Measurements from ENCODE around the gene BLM.
"Not testable (repeated sequence)": the region's sequence is repeated elsewhere in the genome, so short reads cannot be mapped to it uniquely, and the experiment has no call there.

The BLM gene

DNA sequence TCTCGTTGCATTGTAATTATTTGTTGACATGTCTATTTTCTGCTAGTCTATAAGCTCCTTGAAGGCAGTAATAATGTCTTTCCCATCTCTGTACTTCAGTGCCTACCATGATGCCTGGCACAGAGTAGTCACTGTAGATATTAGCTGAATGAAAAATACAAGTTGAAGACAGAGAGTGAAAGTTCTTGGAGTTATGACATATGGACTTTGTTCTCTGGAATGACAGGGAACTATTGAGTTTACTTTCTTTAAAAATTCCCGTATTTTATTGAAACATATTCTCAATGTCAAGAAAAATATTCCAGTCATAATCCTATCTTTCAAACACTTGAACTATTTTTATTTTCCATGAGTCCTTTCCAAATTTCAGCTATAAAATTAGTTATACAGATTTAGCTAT, 3.0 kb downstream of the BLM start:
- DNase-seq = no peak
- intact Hi-C loops (cut with DNase I) = no loop called here

DNA sequence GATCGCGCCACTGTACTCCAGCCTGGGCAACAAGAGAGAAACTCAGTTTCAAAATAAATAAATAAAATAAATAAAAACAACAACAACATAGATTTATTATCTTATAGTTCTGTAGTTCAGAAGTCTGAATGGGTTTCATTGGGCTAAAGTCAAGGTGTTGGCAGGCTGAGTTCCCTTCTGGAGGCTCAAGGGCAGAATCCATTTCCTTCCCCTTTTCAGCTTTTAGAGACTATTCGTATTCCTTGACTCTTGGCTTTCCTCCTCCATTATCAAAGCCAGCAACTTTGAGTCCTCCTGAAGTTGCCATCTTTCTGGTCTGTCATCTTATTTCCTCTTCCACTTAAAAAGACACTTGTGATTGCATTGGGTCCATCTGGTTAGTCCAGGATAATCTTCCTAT, 12.1 kb downstream of the BLM start:
- DNase-seq = no peak
- intact Hi-C loops (cut with DNase I) = no loop called here

DNA sequence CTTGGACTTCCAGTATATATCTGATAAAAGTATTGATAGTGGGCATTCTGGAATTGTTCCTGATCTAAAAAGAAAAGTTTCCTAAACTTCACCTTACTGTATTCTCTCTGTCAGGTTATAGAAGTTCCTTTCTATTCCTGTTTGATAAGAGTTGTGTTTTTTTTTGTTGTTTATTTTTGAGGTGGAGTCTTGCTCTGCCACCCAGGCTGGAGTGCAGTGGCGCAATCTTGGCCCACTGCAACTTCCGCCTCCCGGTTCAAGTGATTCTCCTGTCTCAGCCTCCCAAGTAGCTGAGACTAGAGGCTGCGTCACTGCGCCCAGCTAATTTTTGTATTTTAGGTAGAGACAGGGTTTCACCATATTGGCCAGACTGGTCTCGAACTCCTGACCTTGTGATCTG, 13.1 kb downstream of the BLM start:
- intact Hi-C loops (cut with DNase I) = no loop called here
- no peak for DNase-seq

DNA sequence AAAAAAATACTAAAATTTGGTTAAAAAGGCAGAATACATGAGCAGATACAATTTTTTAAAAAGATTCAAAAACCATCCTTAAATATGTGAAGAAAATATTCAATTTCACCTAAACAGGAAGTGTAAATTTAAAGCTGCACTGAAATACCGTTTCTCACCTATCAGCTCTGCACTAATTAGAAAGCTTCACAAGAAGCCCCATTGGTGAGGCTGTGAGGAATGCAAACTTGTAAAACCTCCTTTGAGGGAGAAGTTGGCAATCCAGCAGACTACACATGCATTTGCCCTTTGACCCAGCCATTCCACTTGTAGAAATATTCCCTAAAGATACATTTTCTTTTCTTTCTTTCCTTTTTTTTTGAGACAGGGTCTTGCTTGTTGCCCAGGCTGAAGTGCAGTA, 18.8 kb downstream of the BLM start:
- no peak for DNase-seq
- intact Hi-C loops (cut with DNase I) = no loop called here

DNA sequence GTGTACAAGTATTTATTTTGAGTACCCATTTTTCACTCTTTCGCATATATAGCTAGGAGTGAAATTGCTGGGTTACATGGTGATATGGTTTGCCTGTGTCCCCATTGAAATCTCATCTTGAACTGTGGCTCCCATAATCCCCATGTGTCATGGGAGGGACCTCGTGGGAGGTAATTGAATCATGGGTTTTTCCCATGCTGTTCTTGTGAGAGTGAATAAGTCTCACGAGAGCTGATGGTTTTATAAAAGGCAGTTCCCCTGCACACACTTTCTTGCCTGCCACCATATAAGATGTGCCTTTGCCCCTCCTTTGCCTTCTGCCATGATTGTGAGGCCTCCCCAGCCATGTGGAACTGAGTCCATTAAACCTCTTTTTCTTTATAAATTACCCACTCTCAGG, 23.4 kb downstream of the BLM start:
- DNase-seq; intact Hi-C loops (cut with DNase I): not testable (repeated sequence)

DNA sequence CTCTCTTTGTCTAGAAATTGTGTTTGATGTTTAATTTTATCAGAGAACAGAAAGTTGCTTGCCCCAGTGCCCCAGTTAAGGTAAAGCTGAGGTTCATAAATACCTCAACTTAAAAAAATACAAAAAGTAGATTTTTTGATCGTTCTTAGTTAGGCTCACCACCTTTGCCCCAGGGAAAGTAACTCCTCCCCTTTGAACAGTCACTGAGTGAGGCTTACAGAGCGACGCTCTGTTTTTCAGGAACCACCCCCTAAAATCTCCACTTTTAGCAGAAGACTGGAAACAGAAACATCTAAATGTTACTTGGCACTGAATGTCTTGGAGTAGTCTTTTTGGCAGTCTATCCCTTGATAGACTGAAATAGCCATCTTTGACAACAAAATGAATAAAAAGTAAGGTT, 24.9 kb downstream of the BLM start:
- DNase-seq = no peak
- intact Hi-C loops (cut with DNase I) = no loop called here

DNA sequence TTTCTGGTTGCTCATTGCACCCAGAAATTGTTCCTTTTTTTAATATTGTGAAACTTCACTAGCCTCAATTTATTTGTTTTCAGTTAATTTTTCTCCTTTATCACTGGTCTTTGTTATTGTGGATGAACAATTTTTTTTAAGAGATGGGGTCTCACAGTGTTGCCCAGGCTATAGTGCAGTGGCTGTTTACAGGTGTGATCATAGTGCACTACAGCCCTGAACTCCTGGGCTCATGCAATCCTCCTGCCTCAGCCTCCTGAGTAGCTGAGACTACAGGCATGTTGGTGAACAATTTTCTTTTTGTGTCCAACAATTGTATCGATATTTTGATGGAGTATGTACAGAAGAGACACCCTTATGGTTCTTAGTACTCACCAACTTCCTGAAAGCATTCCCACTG, 26.3 kb downstream of the BLM start:
- intact Hi-C loops (cut with DNase I) = no loop called here
- DNase-seq = no peak

DNA sequence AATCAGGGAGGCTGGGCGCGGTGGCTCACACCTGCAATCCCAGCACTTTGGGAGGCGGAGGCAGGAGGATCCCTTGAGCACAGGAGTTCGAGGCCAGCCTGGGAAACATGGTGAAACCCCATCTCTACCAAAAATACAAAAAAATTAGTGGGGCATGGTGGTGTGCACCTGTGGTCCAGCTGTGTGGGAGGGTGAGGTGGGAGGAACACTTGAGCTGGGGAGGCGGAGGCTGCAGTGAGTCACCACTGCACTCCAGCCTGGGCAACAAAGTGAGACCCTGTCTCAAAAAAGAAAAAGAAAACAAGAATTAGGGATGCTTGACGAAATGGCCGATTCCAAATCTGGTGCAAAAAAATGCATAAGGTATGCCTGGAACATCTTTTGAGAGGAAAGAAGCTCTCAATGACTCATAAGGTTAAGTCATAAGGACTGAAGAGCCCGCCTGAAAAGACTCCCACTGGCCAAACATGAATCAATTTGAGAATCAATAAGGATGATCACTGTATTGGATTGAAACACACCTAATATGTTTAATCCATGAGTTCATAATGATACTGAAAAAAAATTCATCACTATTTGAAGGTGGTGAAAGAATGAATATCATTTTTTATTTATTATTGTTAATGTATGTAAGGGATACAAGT, 27.7 kb downstream of the BLM start:
- intact Hi-C loops (cut with DNase I) = no loop called here
- no peak for DNase-seq

DNA sequence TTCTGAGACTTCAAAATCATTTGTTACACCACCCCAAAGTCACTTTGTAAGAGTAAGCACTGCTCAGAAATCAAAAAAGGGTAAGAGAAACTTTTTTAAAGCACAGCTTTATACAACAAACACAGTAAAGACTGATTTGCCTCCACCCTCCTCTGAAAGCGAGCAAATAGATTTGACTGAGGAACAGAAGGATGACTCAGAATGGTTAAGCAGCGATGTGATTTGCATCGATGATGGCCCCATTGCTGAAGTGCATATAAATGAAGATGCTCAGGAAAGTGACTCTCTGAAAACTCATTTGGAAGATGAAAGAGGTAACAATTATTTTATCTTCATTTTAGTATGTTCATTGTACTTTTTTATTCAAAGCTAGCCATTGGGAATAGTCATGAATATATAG, 32.6 kb downstream of the BLM start:
- intact Hi-C loops (cut with DNase I) = no loop called here
- no peak for DNase-seq

DNA sequence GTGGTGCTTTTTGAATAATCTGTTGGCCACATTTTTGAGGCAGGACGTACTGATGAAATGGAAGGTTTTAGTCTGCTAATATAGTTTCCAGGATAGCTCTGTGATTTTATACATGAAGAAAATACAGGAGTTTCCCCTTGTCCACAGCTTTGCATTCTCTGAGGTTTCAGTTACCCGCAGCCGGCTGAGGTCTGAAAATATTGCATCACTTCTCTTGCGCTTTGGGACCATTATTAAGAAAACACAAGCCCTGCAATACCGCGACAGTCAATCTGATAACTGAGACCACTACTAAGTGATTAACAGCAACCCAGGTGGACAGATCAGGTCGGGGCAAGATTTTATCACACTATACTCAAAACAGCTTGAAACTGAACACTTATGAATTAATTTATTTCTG, 33.0 kb downstream of the BLM start:
- no peak for DNase-seq
- intact Hi-C loops (cut with DNase I) = no loop called here

DNA sequence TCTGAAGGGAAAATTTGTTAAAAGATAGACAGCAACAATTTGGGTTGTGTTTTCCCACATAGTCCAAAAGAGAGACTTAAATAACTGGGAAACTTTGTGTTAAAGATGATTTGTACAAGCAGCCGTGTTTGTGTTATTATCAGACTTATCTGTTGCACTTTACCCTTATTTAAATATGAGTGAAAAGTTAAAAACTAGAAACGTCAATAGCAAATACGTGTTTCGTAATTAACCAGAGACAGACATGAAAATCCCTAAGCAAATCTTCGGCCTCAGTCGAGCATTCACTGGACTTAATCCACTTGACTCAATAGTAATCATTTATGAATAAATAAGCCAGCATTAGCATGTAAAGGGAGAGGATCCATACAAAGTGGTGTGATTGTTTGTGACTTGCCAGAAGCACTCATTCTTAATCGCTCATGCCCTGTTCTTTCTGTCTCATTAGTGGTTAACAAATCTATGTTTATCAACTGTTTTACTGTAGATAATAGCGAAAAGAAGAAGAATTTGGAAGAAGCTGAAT, 34.2 kb downstream of the BLM start:
- DNase-seq = no peak
- intact Hi-C loops (cut with DNase I) = no loop called here

DNA sequence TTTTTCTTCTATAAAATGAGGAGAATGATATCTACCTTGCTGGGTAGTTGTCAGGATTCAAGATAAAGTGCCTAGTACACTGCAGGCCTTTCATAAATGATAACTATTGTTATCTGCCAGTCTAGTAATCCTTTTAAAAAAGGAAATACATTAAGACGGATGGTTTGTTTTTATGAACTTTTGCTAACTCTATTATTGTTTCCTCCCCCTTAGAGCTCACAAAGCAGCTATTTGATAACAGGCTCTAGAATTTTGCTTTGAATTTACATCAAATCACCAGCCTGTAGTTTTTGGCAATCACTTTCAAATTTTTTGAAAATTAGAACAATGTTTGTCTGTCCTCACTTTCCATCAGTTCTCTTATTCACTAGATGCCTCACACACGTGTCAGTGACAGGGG, 39.8 kb downstream of the BLM start:
- DNase-seq = no peak
- intact Hi-C loops (cut with DNase I) = no loop called here

DNA sequence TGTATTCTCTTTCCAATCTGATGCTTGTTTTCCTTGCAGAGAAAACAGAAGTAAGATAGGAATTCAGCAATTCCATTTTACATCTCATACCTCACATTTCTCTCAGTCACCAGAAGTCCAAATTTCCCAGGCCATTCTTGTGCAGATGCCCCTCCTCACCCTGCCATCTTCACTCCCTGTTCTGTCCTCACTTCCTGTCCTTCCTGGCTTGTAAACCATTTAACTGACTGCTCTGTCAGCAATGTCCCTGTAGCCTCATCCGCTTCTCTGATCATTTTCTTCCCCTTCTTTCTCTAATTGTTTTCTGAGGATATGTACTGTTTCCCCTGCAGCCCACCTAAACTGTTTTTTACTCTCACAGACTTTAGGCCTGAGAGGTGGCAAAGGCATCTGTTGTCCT, 40.3 kb downstream of the BLM start:
- intact Hi-C loops (cut with DNase I) = no loop called here
- DNase-seq = no peak

DNA sequence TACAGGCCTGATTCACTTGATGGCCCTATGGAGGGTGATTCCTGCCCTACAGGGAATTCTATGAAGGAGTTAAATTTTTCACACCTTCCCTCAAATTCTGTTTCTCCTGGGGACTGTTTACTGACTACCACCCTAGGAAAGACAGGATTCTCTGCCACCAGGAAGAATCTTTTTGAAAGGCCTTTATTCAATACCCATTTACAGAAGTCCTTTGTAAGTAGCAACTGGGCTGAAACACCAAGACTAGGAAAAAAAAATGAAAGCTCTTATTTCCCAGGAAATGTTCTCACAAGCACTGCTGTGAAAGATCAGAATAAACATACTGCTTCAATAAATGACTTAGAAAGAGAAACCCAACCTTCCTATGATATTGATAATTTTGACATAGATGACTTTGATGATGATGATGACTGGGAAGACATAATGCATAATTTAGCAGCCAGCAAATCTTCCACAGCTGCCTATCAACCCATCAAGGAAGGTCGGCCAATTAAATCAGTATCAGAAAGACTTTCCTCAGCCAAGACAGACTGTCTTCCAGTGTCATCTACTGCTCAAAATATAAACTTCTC, 43.6 kb downstream of the BLM start:
- intact Hi-C loops (cut with DNase I) = loop anchor here (5.0 kb wide), 1 partner anchor 112 kb away; no protein-coding TSS in a partner anchor
- no peak for DNase-seq

DNA sequence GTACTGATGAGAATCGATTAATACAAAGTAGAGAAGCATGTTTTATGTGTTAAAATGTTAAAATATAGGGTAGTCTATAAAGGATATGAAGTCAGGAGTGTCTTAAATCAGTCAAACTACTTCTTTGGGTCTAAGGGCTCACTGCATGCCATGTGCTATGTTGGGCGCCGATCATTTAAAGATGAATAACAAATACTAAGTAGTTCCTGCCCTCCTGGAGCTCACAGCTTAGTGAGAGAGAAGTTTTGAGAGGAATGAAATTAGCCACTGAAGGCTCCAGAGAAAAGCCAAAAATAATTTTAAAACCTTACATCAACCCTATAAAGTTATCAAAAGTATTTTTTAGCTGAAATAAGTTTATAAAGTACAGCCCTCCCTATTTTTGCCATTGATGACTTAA, 44.5 kb downstream of the BLM start:
- intact Hi-C loops (cut with DNase I) = loop anchor here (5.0 kb wide), 1 partner anchor 111 kb away; no protein-coding TSS in a partner anchor

DNA sequence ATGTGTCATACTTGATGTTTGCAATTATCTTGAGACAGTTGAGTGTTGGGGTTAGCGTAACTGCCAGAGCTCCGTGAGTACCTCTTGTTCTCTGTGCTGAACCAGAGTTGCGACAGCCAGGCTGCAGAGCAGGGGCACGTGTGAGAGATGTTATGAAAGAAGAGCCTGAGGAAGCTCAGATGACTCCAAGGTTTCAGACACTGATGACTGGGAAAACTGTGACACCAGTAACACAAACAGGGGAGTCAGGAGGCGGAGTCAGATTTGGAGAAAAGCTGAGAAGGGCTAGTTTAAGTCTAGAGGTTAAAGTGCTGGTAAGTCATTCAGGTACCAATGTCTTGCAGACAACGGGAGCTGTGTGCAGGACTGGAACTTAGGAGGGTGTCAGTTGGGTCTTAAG, 45.0 kb downstream of the BLM start:
- peak in 4 of 10 donors; percentile 7 to 51 (median 36) for DNase-seq
- intact Hi-C loops (cut with DNase I) = loop anchor here (5.0 kb wide), 1 partner anchor 110 kb away; no protein-coding TSS in a partner anchor

More for the DNA sequence above, 44.5 kb downstream of the BLM start:
- DNase-seq = no peak

DNA sequence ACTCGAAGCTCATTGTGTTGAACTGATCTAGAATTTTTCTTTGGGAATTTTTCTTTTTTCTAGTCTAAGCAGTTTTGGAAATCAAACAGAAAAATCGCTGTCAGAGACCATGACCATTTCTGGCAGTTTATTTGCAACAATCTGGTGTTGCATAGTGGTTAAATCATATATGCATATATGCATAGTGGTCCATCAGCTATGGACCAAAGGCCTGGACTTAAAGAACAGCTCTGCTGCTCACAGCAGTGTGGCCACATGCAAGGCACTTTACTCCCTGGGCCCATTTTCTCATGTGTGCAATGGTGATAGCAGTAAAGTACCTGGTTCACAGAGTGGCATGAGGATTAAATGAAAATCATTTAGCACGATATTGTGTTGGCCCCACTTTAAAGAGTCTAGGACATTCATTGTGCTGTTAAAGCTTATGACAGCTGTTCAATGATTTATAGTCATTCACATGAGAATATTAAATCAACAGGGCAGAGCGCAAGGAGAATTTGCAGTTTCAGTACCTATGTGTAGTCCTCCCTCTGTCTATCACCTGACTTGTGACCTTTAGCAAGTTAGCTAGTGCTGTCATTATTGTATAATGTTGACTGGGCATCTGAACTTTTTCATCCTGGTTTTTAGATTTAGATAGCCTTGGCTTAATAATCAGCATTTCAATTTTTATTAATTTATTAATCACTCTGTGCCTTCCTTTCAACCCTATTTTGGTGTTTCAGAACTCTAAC, 46.4 kb downstream of the BLM start:
- no peak for DNase-seq
- intact Hi-C loops (cut with DNase I) = loop anchor here (5.0 kb wide), 1 partner anchor 109 kb away; no protein-coding TSS in a partner anchor

DNA sequence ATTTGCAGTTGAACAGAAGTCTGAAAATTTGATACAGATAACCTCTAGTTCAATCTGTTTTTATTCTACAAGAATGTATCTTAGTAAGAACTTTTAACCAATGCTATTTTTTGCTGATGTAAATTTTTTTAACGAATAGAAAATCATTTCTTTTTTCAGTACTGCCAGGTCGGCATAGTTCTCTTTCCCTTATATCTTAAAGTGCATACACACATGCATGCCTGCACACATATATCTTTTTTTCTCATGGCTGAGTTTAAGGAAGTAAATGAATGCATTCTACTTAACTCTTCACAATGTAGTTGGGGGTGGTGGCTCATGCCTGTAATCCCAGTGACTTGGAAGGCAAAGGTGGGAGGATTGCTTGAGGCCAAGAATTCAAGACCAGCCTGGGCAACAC, 48.4 kb downstream of the BLM start:
- intact Hi-C loops (cut with DNase I) = no loop called here
- no peak for DNase-seq

DNA sequence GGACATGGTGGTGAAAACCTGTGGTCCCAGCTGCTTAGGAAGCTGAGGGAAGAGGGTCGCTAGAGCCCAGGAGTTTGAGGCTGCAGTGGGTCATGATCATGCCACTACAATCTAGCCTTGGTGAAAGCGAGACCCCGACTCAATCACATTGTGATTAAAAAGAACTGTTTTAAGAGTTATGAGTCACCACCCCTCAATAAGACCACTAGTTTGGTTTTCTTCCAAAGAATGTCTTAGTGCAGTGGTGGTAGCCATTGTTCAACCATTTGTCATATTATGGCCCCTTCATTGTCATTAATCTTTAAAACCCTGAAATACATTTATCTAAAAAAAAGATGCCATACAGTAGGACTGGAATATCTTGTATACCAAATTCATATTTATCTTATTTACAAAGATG, 48.8 kb downstream of the BLM start:
- DNase-seq = no peak
- intact Hi-C loops (cut with DNase I) = no loop called here

DNA sequence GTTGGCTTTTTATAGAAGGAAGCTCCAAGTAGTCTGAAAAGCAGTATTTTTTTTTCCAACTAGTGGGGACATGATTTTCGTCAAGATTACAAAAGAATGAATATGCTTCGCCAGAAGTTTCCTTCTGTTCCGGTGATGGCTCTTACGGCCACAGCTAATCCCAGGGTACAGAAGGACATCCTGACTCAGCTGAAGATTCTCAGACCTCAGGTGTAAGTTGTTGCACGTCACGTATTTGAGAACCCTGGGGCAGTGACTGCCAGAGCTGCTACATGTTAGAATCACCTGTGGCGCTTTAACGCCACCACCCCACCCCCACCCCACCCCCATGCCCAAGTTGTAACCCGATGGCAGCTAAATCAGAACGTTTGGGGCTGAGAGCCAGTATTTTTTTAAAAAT, 52.2 kb downstream of the BLM start:
- intact Hi-C loops (cut with DNase I) = no loop called here
- DNase-seq = no peak

DNA sequence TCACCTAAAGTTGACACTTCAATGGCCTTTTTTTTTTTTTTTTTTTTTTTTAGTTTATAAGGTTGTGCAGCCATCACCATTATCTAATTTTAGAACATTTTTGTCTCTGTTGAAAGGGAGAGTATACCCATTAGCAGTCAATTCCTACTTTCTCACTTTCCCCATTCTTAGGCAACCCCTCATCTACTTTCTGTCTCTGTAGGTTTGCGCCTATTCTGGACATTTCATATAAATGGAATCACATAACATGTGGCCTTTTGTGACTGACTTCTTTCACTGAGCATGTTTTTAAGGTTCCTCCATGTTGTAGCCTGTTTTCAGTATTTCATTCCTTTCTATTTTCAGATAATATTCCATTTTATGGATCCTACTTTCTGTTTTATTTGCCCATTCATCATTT, 56.3 kb downstream of the BLM start:
- DNase-seq = no peak
- intact Hi-C loops (cut with DNase I) = no loop called here
